WTC11 (cell line): ENCODE results near the gene CFAP161. TPM values are rescaled to one million over a fixed set of nuclear protein-coding genes. Genes with fewer than 3 reads are reported as not detected.

Experiments used
- ATAC-seq: fragments of 200-7000 bp; cut with Tn5 transposase; 2 replicates; pipeline ENCODE4 v1.10.0; 2021; ENCODE audit warnings: mild to moderate bottlenecking, moderate library complexity
- CTCF ChIA-PET: fragments of 300-600 bp; sonication (Branson Sonifier 250); formaldehyde crosslinking; loops from one replicate; lab custom pipeline; 2021; ENCODE audit warnings: antibody characterized with exemption; lab: Charles Lee
- POLR2A ChIA-PET: fragments of 350-600 bp; sonication (Branson Sonifier 250); formaldehyde crosslinking; loops from one replicate; lab custom pipeline; 2021; ENCODE audit warnings: antibody characterized with exemption; lab: Charles Lee
- DNase-seq: peaks from one replicate; pipeline ENCODE4 v3.0.0; 2021; ENCODE audit warnings: low spot score
- H3K27ac Mint-ChIP-seq: 2 replicates; pipeline ENCODE4 v1.8.0; 2021; ENCODE audit warnings: mixed read lengths
- H3K27me3 Mint-ChIP-seq: 2 replicates; pipeline ENCODE4 v1.8.0; 2021; ENCODE audit warnings: low read depth, mild to moderate bottlenecking, moderate library complexity, mixed read lengths
- H3K36me3 Mint-ChIP-seq: 2 replicates; pipeline ENCODE4 v1.8.0; 2021; ENCODE audit warnings: mixed read lengths
- H3K4me1 Mint-ChIP-seq: 2 replicates; pipeline ENCODE4 v1.8.0; 2022; ENCODE audit warnings: mixed read lengths
- H3K4me3 Mint-ChIP-seq: 2 replicates; pipeline ENCODE4 v1.8.0; 2021; ENCODE audit warnings: mild to moderate bottlenecking, moderate library complexity, mixed read lengths
- H3K9me3 Mint-ChIP-seq: 2 replicates; pipeline ENCODE4 v1.8.0; 2021; ENCODE audit warnings: mixed read lengths
- ATF6 ChIP-seq: sonication (generic); formaldehyde crosslinking; IDR thresholded peaks from 2 replicates; pipeline ENCODE4 v1.8.1; 2023; ENCODE audit warnings: mild to moderate bottlenecking, missing genetic modification reagents
- E2F1 ChIP-seq: sonication (generic); formaldehyde crosslinking; IDR thresholded peaks from 2 replicates; pipeline ENCODE4 v1.8.0; 2022; ENCODE audit warnings: mild to moderate bottlenecking, missing genetic modification reagents
- E2F5 ChIP-seq: sonication (generic); formaldehyde crosslinking; IDR thresholded peaks from 2 replicates; pipeline ENCODE4 v1.8.1; 2022; ENCODE audit warnings: mild to moderate bottlenecking, moderate library complexity, missing genetic modification reagents
- EMX1 ChIP-seq: fragments of 250-450 bp; sonication (Bioruptor Pico); IDR thresholded peaks from 2 replicates; pipeline ENCODE4 v1.8.0; 2021; ENCODE audit warnings: mild to moderate bottlenecking
- ESRRA ChIP-seq: sonication (generic); formaldehyde crosslinking; IDR thresholded peaks from 2 replicates; pipeline ENCODE4 v1.8.1; 2022; ENCODE audit warnings: mild to moderate bottlenecking, missing genetic modification reagents, borderline replicate concordance
- FOXP4 ChIP-seq: sonication (generic); formaldehyde crosslinking; IDR thresholded peaks from 2 replicates; pipeline ENCODE4 v1.8.0; 2022; ENCODE audit warnings: mild to moderate bottlenecking, missing genetic modification reagents
- HMGXB4 ChIP-seq: sonication (generic); formaldehyde crosslinking; IDR thresholded peaks from 2 replicates; pipeline ENCODE4 v1.8.1; 2023; ENCODE audit warnings: mild to moderate bottlenecking, moderate library complexity, missing genetic modification reagents
- MAX ChIP-seq: sonication (generic); formaldehyde crosslinking; IDR thresholded peaks from 2 replicates; pipeline ENCODE4 v1.8.0; 2022; ENCODE audit warnings: mild to moderate bottlenecking, missing genetic modification reagents
- MXD4 ChIP-seq: fragments of 250-450 bp; sonication (Bioruptor Pico); IDR thresholded peaks from 2 replicates; pipeline ENCODE4 v1.8.0; 2021; ENCODE audit warnings: mild to moderate bottlenecking, moderate library complexity, borderline replicate concordance
- NFATC4 ChIP-seq: fragments of 250-450 bp; sonication (Bioruptor Pico); IDR thresholded peaks from 2 replicates; pipeline ENCODE4 v1.9.0; 2021; ENCODE audit warnings: mild to moderate bottlenecking
- NFE2L1 ChIP-seq: sonication (generic); formaldehyde crosslinking; IDR thresholded peaks from 2 replicates; pipeline ENCODE4 v1.8.1; 2023; ENCODE audit warnings: missing genetic modification reagents
- SMAD3 ChIP-seq: sonication (generic); formaldehyde crosslinking; IDR thresholded peaks from 2 replicates; pipeline ENCODE4 v1.8.0; 2022; ENCODE audit warnings: missing genetic modification reagents, mild to moderate bottlenecking, borderline replicate concordance
- SOX15 ChIP-seq: fragments of 250-450 bp; sonication (Bioruptor Pico); IDR thresholded peaks from 2 replicates; pipeline ENCODE4 v1.9.0; 2021; ENCODE audit warnings: mild to moderate bottlenecking
- STAT6 ChIP-seq: sonication (generic); formaldehyde crosslinking; conservative IDR thresholded peaks from 2 replicates; pipeline ENCODE4 v1.8.1; 2023; ENCODE audit warnings: mild to moderate bottlenecking, low read depth, missing genetic modification reagents, moderate library complexity
- TP53 ChIP-seq: sonication (generic); formaldehyde crosslinking; IDR thresholded peaks from 2 replicates; pipeline ENCODE4 v1.8.1; 2023; ENCODE audit warnings: mild to moderate bottlenecking, missing genetic modification reagents
- ZNF281 ChIP-seq: sonication (generic); formaldehyde crosslinking; IDR thresholded peaks from 2 replicates; pipeline ENCODE4 v1.8.0; 2023; ENCODE audit warnings: mild to moderate bottlenecking, missing genetic modification reagents
- ZNF317 ChIP-seq: sonication (generic); formaldehyde crosslinking; IDR thresholded peaks from 2 replicates; pipeline ENCODE4 v1.8.1; 2023; ENCODE audit warnings: low read depth, mild to moderate bottlenecking, moderate library complexity, missing genetic modification reagents, borderline replicate concordance
- total RNA-seq: library from RNA; stranded (reverse); gene quantifications from 3 replicates; pipeline ENCODE4 v1.2.3, GENCODE V29; 2021

The CFAP161 gene
- total RNA-seq, 1 experiment from 2014 or later: not detected

GRCh38 chr15:81092559-81092902 is 41.5 kb upstream of the CFAP161 start:
- no peak for TF ChIP-seq ZNF317 (CRISPR knock-in tag)
- TF ChIP-seq ATF6 (CRISPR knock-in tag): no peak
- Mint-ChIP-seq H3K9me3 (0 out of 2 replicates have a peak, but pooled peaks cover 3% of the 10 kb centered on the region), H3K4me3 (no peak overlapping the region), H3K27me3 (no peaks in the 10 kb centered on the region; the same call in 1 of the 2 replicates), H3K36me3 (no peaks in the 10 kb centered on the region), H3K4me1 (peaks cover 2% of the 10 kb centered on the region; the same call in 1 of the 2 replicates), H3K27ac (no peak overlapping the region)
- CTCF ChIA-PET: interaction anchor here (1.0 to 1.6 kb wide), 2 partner anchors 14 to 173 kb away, joined by 7 to 9 read pairs; no protein-coding TSS in a partner anchor
- no peak for DNase-seq
- POLR2A ChIA-PET: interaction anchor here (0.8 kb wide), 1 partner anchor 50 kb away, joined by 3 read pairs; no protein-coding TSS in a partner anchor
- ATAC-seq: no peak

GRCh38 chr15:81093961-81094360 is 40.1 kb upstream of the CFAP161 start:
- Mint-ChIP-seq H3K4me1 (peaks cover 2% of the 10 kb centered on the region; the same call in 1 of the 2 replicates), H3K27ac (no peak overlapping the region), H3K36me3 (no peaks in the 10 kb centered on the region), H3K27me3 (peaks cover 8% of the 10 kb centered on the region; the same call in 1 of the 2 replicates), H3K9me3 (0 out of 2 replicates have a peak, but pooled peaks cover 3% of the 10 kb centered on the region), H3K4me3 (no peak overlapping the region)
- ATAC-seq (no peak), DNase-seq (no peak)
- CTCF ChIA-PET: no interaction called here
- POLR2A ChIA-PET: no interaction called here
- TF ChIP-seq FOXP4 (CRISPR knock-in tag) (no peak), TP53 (CRISPR knock-in tag) (no peak), NFATC4 (no peak), EMX1 (no peak), MXD4 (CRISPR knock-in tag) (no peak), ESRRA (no peak), E2F1 (CRISPR knock-in tag) (no peak), NFE2L1 (CRISPR knock-in tag) (no peak), HMGXB4 (CRISPR knock-in tag) (no peak), SMAD3 (CRISPR knock-in tag) (no peak), MAX (CRISPR knock-in tag) (no peak)

- DNase-seq (no peak), ATAC-seq (no peak)
- CTCF ChIA-PET: interaction anchor here (7.2 kb wide), 1 partner anchor 170 kb away, joined by 41 read pairs; no protein-coding TSS in a partner anchor
- no peaks in the 10 kb centered on the region for H3K9me3 Mint-ChIP-seq
- peaks cover 8% of the 10 kb centered on the region; the same call in 1 of the 2 replicates for H3K27me3 Mint-ChIP-seq
- no peaks in the 10 kb centered on the region for H3K36me3 Mint-ChIP-seq
- no peak overlapping the region for H3K27ac Mint-ChIP-seq
- POLR2A ChIA-PET: no interaction called here
- peaks cover 2% of the 10 kb centered on the region; the same call in 1 of the 2 replicates for H3K4me1 Mint-ChIP-seq
- H3K4me3 Mint-ChIP-seq: no peak overlapping the region
- TF ChIP-seq E2F5 (CRISPR knock-in tag) (no peak), ZNF281 (no peak), STAT6 (no peak), SOX15 (CRISPR knock-in tag) (no peak), SMAD3 (CRISPR knock-in tag) (no peak)
Measured at GRCh38 chr15:81095690-81096365, 38.2 kb upstream of the CFAP161 start.
